Left renal cortex interstitium (tissue), 4 donors: ENCODE results near the gene PARD3B. TPM values are rescaled to one million over a fixed set of nuclear protein-coding genes. Genes with fewer than 3 reads are reported as not detected.

Experiments
- DNase-seq, 4 donors: peaks; one replicate each; pipeline ENCODE4 v3.0.0-alpha.2; 2013; ENCODE audit warnings: low read depth in 4 of 4, low spot score in 2 of 4, missing footprints in 1 of 4
- polyA plus RNA-seq, 4 donors: library from polyadenylated mRNA; unstranded; fragments of 120-200 nt; gene quantifications; one replicate each; pipeline ENCODE4 v1.2.1, GENCODE V29; 2013; ENCODE audit not compliant: insufficient read length in 4 of 4

PARD3B gene
- polyA plus RNA-seq, 4 donors = 31.9 to 36.3 (median 34.3) TPM

GRCh38 chr2:205087862-205088261 lies 542.6 kb downstream of the PARD3B start:
- no peak for DNase-seq

- DNase-seq = no peak
Observed at GRCh38 chr2:205089958-205090357, 544.7 kb downstream of the PARD3B start.

GRCh38 chr2:205091411-205091810 lies 546.1 kb downstream of the PARD3B start:
- no peak for DNase-seq

GRCh38 chr2:205094031-205094430 lies 548.8 kb downstream of the PARD3B start:
- DNase-seq = no peak

GRCh38 chr2:205103699-205104098 lies 558.4 kb downstream of the PARD3B start:
- no peak for DNase-seq

GRCh38 chr2:205107810-205108209 lies 562.5 kb downstream of the PARD3B start:
- DNase-seq = no peak

- no peak for DNase-seq
Observed at GRCh38 chr2:205115511-205115910, 570.2 kb downstream of the PARD3B start.

- DNase-seq = no peak
Observed at GRCh38 chr2:205117125-205117524, 571.9 kb downstream of the PARD3B start.

GRCh38 chr2:205119136-205119535 lies 573.9 kb downstream of the PARD3B start:
- no peak for DNase-seq

GRCh38 chr2:205128726-205129125 lies 583.5 kb downstream of the PARD3B start:
- DNase-seq = no peak

GRCh38 chr2:205129531-205129930 lies 584.3 kb downstream of the PARD3B start:
- no peak for DNase-seq

- DNase-seq = no peak
Observed at GRCh38 chr2:205130111-205130829, 585.0 kb downstream of the PARD3B start.

- DNase-seq = no peak
Observed at GRCh38 chr2:205133544-205133943, 588.3 kb downstream of the PARD3B start.

GRCh38 chr2:205138735-205139134 lies 593.5 kb downstream of the PARD3B start:
- no peak for DNase-seq

GRCh38 chr2:205139822-205140463 lies 594.7 kb downstream of the PARD3B start:
- no peak for DNase-seq

GRCh38 chr2:205141381-205141780 lies 596.1 kb downstream of the PARD3B start:
- DNase-seq = no peak

- no peak for DNase-seq
Observed at GRCh38 chr2:205145888-205146287, 600.6 kb downstream of the PARD3B start.

GRCh38 chr2:205148755-205149154 lies 603.5 kb downstream of the PARD3B start:
- no peak for DNase-seq

- no peak for DNase-seq
Observed at GRCh38 chr2:205156457-205156856, 611.2 kb downstream of the PARD3B start.

- no peak for DNase-seq
Observed at GRCh38 chr2:205158404-205158803, 613.1 kb downstream of the PARD3B start.

GRCh38 chr2:205161156-205161839 lies 616.0 kb downstream of the PARD3B start:
- DNase-seq = no peak

- DNase-seq = no peak
Observed at GRCh38 chr2:205166745-205167144, 621.5 kb downstream of the PARD3B start.
